Measurements from ENCODE around the gene ENOX1.

ENOX1 gene

DNA sequence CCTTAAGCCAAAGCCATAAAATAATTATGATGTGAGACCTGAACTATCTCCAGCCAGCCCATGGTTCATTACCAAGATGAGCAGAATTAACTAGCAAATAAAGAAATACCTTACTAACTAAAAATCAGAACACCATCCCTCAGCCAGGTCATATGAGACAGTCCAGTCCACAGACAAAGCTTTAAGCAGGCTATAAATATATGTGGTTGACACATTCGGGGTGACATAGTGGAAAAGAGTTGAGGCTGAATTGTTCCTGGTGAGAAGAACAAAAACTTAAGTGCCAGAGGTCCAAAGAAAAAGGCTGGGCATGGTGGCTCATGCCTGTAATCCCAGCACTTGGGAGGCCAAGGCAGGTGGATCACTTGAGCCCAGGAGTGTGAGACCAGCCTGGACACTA lies 30.9 kb downstream of the ENOX1 start:
- no peaks in the 10 kb centered on the region for H3K27me3 ChIP-seq (ENCODE audit: low read depth, low read length)
- no peak overlapping the region for H2AFZ ChIP-seq (ENCODE audit: low read depth, low read length)
- no peak for TF ChIP-seq EZH2phosphoT487 (IDR thresholded peaks at IDR 0.05; ENCODE audit: low read depth)
- TF ChIP-seq, protein P1, sequence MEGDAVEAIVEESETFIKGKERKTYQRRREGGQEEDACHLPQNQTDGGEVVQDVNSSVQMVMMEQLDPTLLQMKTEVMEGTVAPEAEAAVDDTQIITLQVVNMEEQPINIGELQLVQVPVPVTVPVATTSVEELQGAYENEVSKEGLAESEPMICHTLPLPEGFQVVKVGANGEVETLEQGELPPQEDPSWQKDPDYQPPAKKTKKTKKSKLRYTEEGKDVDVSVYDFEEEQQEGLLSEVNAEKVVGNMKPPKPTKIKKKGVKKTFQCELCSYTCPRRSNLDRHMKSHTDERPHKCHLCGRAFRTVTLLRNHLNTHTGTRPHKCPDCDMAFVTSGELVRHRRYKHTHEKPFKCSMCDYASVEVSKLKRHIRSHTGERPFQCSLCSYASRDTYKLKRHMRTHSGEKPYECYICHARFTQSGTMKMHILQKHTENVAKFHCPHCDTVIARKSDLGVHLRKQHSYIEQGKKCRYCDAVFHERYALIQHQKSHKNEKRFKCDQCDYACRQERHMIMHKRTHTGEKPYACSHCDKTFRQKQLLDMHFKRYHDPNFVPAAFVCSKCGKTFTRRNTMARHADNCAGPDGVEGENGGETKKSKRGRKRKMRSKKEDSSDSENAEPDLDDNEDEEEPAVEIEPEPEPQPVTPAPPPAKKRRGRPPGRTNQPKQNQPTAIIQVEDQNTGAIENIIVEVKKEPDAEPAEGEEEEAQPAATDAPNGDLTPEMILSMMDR (IDR thresholded peaks at IDR 0.05; ENCODE audit: low read depth, low read length) = no peak
- no peaks in the 10 kb centered on the region for H4K20me1 ChIP-seq (ENCODE audit: insufficient read depth, low read length)
- H3K27ac ChIP-seq (ENCODE audit: low read length) = no peak overlapping the region
- H3K9me3 ChIP-seq (ENCODE audit: insufficient read depth, low read length) = no peaks in the 10 kb centered on the region
- peaks cover 3% of the 10 kb centered on the region; the same call in 1 of the 2 replicates for H3K4me1 ChIP-seq (ENCODE audit: low read length)
- H3K79me2 ChIP-seq (ENCODE audit: low read length) = no peaks in the 10 kb centered on the region
- no peak overlapping the region for H3K4me3 ChIP-seq (ENCODE audit: low read length)
- no peaks in the 10 kb centered on the region for H3K36me3 ChIP-seq (replicated peaks; ENCODE audit: low read depth, low read length)
- H3K9ac ChIP-seq (ENCODE audit: low read length) = no peak overlapping the region
- H3K4me2 ChIP-seq (ENCODE audit: low read length) = no peak overlapping the region

DNA sequence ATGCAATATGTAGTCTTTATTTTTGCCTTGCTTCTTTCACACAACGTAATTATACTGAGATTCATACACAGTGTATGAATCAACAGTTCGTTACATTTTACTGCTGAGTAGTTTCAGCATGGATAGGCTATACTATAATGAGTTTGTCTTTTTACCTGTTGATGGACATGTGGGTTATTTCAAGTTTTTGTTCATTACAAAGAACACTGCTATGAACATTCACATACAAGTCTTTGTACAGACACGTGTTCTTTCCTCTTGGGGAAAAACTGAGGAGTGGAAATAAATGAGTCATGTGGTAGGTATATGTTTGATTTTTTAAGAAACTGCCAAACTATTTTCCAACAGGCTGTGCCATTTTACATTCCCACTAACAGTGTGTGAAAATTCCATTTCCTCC lies 35.1 kb downstream of the ENOX1 start:
- no peaks in the 10 kb centered on the region for H3K36me3 ChIP-seq (replicated peaks; ENCODE audit: low read depth, low read length)
- H3K9ac ChIP-seq (ENCODE audit: low read length) = no peak overlapping the region
- TF ChIP-seq, protein P1 (IDR thresholded peaks at IDR 0.05; ENCODE audit: low read depth, low read length) = no peak
- TF ChIP-seq EZH2phosphoT487 (IDR thresholded peaks at IDR 0.05; ENCODE audit: low read depth) = no peak
- H3K9me3 ChIP-seq (ENCODE audit: insufficient read depth, low read length) = no peaks in the 10 kb centered on the region
- no peak overlapping the region for H3K4me2 ChIP-seq (ENCODE audit: low read length)
- H3K4me1 ChIP-seq (ENCODE audit: low read length) = no peaks in the 10 kb centered on the region
- no peaks in the 10 kb centered on the region for H4K20me1 ChIP-seq (ENCODE audit: insufficient read depth, low read length)
- no peak overlapping the region for H3K27ac ChIP-seq (ENCODE audit: low read length)
- no peak overlapping the region for H3K4me3 ChIP-seq (ENCODE audit: low read length)
- H3K27me3 ChIP-seq (ENCODE audit: low read depth, low read length) = no peaks in the 10 kb centered on the region
- no peaks in the 10 kb centered on the region for H3K79me2 ChIP-seq (ENCODE audit: low read length)
- H2AFZ ChIP-seq (ENCODE audit: low read depth, low read length) = no peak overlapping the region

DNA sequence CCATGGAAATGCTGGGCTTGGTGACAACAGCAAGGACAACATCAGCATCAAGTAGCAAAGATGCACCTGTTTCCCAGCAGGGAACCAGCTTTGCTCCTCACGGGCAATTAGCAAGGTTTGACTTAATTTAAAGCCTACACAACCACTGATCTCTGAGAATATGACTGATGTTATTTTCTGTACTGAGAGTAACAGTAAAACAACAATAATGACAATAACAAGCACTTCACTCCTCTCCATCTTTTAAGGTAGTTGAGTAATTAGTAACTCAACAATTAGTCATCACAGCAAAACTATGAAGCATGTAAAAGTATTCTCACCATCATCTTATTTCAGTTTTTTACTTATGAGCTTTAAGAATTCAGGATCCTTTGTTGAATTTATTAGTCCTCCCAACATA lies 37.3 kb downstream of the ENOX1 start:
- H3K9me3 ChIP-seq (ENCODE audit: insufficient read depth, low read length) = no peaks in the 10 kb centered on the region; the same call in 1 of the 2 replicates
- H3K79me2 ChIP-seq (ENCODE audit: low read length) = no peaks in the 10 kb centered on the region
- no peak overlapping the region for H3K4me2 ChIP-seq (ENCODE audit: low read length)
- H3K36me3 ChIP-seq (replicated peaks; ENCODE audit: low read depth, low read length) = no peaks in the 10 kb centered on the region
- H3K4me3 ChIP-seq (ENCODE audit: low read length) = no peak overlapping the region
- no peak for TF ChIP-seq EZH2phosphoT487 (IDR thresholded peaks at IDR 0.05; ENCODE audit: low read depth)
- TF ChIP-seq, protein P1 (IDR thresholded peaks at IDR 0.05; ENCODE audit: low read depth, low read length) = no peak
- H3K4me1 ChIP-seq (ENCODE audit: low read length) = no peaks in the 10 kb centered on the region
- no peak overlapping the region for H3K9ac ChIP-seq (ENCODE audit: low read length)
- no peaks in the 10 kb centered on the region for H3K27me3 ChIP-seq (ENCODE audit: low read depth, low read length)
- H3K27ac ChIP-seq (ENCODE audit: low read length) = no peak overlapping the region
- no peaks in the 10 kb centered on the region for H4K20me1 ChIP-seq (ENCODE audit: insufficient read depth, low read length)
- no peak overlapping the region for H2AFZ ChIP-seq (ENCODE audit: low read depth, low read length)

DNA sequence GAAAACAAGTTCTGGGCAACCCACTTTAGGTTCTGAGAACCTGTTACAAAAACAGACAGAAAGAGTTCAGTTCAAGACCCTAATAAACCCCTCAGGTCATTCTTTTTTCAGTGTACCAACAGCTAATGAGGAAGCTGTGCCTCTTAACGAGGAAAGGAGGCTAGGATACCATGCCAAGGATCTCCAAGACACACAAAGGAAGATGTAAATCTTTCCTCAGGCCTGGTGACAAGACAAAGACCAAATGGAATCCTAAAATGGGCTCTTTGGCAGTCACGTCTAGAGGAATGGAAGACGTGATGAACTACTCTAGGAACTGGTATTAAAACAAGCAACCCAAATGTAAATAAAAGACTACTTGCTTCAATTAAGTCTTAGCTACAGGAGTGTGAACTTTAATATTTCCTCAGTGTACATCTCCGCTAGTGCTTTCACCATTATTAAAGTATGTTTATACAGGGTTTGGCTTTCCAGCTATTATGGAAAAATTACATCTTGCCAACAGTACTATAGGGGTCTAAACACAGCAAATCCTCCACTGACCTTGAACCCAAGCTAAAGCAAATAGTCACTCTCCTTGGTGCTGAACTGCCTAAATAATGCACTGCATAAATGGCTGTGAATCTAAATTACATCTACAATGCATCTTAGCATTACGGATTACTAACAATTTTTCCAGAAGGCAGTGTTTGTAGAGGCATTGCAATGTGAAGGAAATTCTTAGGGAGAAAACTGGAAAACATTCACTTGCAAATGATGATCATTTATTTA lies 42.3 kb downstream of the ENOX1 start:
- Histone ChIP-seq H2AFZ (ENCODE audit: low read depth, low read length) (no peak overlapping the region), H3K4me2 (ENCODE audit: low read length) (no peak overlapping the region), H3K79me2 (ENCODE audit: low read length) (no peaks in the 10 kb centered on the region), H3K4me1 (ENCODE audit: low read length) (no peaks in the 10 kb centered on the region), H4K20me1 (ENCODE audit: insufficient read depth, low read length) (no peaks in the 10 kb centered on the region), H3K27me3 (ENCODE audit: low read depth, low read length) (no peaks in the 10 kb centered on the region), H3K27ac (ENCODE audit: low read length) (no peak overlapping the region), H3K9me3 (ENCODE audit: insufficient read depth, low read length) (no peaks in the 10 kb centered on the region; the same call in 1 of the 2 replicates), H3K36me3 (replicated peaks; ENCODE audit: low read depth, low read length) (no peaks in the 10 kb centered on the region), H3K9ac (ENCODE audit: low read length) (no peak overlapping the region), H3K4me3 (ENCODE audit: low read length) (no peak overlapping the region)
- TF ChIP-seq, protein P1 (IDR thresholded peaks at IDR 0.05; ENCODE audit: low read depth, low read length) = no peak
- TF ChIP-seq EZH2phosphoT487 (IDR thresholded peaks at IDR 0.05; ENCODE audit: low read depth) = no peak
